H1 (cell line): ENCODE measurements around the gene PEX19. TPM values are rescaled to one million over a fixed set of nuclear protein-coding genes. Genes with fewer than 3 reads are reported as not detected.

Experiments used
- CTCF ChIA-PET: fragments of 300-600 bp; sonication (Branson Sonifier 250); formaldehyde crosslinking; loops from one replicate; lab custom pipeline; 2021; ENCODE audit not compliant: partially characterized antibody; lab: Charles Lee
- POLR2A ChIA-PET: fragments of 300-600 bp; sonication (Branson Sonifier 250); formaldehyde crosslinking; loops from one replicate; lab custom pipeline; 2021; ENCODE audit warnings: inconsistent platforms; ENCODE audit not compliant: partially characterized antibody; lab: Charles Lee
- DNase-seq, 2 experiments: peaks; one replicate each; pipeline versions ENCODE4 v3.0.0 to v3.0.0-alpha.2; 2010 to 2022; ENCODE audit warnings: low spot score in 2 of 2, low read depth in 1 of 2, mixed read lengths in 1 of 2
- FAIRE-seq: peaks from 2 replicates; lab custom pipeline; 2011; peaks lifted over from hg19 to GRCh38; lab: Jason Lieb, UNC
- H2AFZ ChIP-seq: 2 replicates; pipeline ENCODE4 v1.8.1; 2012; ENCODE audit warnings: low read length, inconsistent platforms
- H2AK5ac ChIP-seq: 2 replicates; pipeline ENCODE4 v1.6.1; 2013; ENCODE audit warnings: low read depth, low read length
- H2BK120ac ChIP-seq: replicated peaks from 2 replicates; pipeline ENCODE3; 2013; ENCODE audit warnings: low read depth, low read length, inconsistent platforms
- H2BK12ac ChIP-seq: 2 replicates; pipeline ENCODE4 v1.6.1; 2013; ENCODE audit warnings: low read depth, low read length
- H2BK15ac ChIP-seq: 2 replicates; pipeline ENCODE4 v1.6.1; 2013; ENCODE audit warnings: low read length
- H2BK20ac ChIP-seq: 2 replicates; pipeline ENCODE4 v1.6.1; 2013; ENCODE audit warnings: low read length
- H2BK5ac ChIP-seq: 2 replicates; pipeline ENCODE4 v1.6.1; 2013; ENCODE audit warnings: low read depth, low read length
- H3K14ac ChIP-seq: 2 replicates; pipeline ENCODE4 v1.6.1; 2013; ENCODE audit warnings: inconsistent platforms; ENCODE audit not compliant: insufficient read length
- H3K18ac ChIP-seq: 2 replicates; pipeline ENCODE4 v1.6.1; 2013; ENCODE audit warnings: low read length; ENCODE audit errors: extremely low read depth
- H3K23ac ChIP-seq: 2 replicates; pipeline ENCODE4 v1.6.1; 2013; ENCODE audit warnings: inconsistent platforms; ENCODE audit not compliant: insufficient read length
- H3K23me2 ChIP-seq: 2 replicates; pipeline ENCODE4 v1.6.1; 2013; ENCODE audit warnings: low read depth, low read length
- H3K27ac ChIP-seq: 2 replicates; pipeline ENCODE4 v1.6.1; 2011; ENCODE audit warnings: low read depth, low read length, inconsistent platforms
- H3K27me3 ChIP-seq, 4 experiments: replicated peaks in 1 of 4; 1 replicate in 1 of 4; 2 replicates in 3 of 4; pipeline versions ENCODE4 v1.6.1 to v1.8.1; 2011 to 2013; ENCODE audit warnings: low read length in 3 of 4, mild to moderate bottlenecking in 3 of 4, inconsistent platforms in 2 of 4, mixed read lengths in 2 of 4, moderate library complexity in 1 of 4; ENCODE audit not compliant: control insufficient read depth in 3 of 4, insufficient read depth in 3 of 4; ENCODE audit errors: extremely low read depth in 1 of 4
- H3K36me3 ChIP-seq, 4 experiments: 2 replicates each; pipeline versions ENCODE4 v1.6.1 to v1.8.1; 2011 to 2013; ENCODE audit warnings: mild to moderate bottlenecking in 4 of 4, low read length in 3 of 4, moderate library complexity in 2 of 4, control low read depth in 1 of 4, inconsistent platforms in 1 of 4; ENCODE audit not compliant: insufficient read depth in 4 of 4, control insufficient read depth in 2 of 4
- H3K4ac ChIP-seq: replicated peaks from 2 replicates; pipeline ENCODE3; 2013; ENCODE audit warnings: low read length, low read depth, mixed read lengths, inconsistent platforms; ENCODE audit not compliant: insufficient read length
- H3K4me1 ChIP-seq, 4 experiments: replicated peaks in 1 of 4; 1 replicate in 1 of 4; 2 replicates in 3 of 4; pipeline versions ENCODE4 v1.6.1 to v1.8.1; 2011 to 2013; ENCODE audit warnings: low read length in 3 of 4, inconsistent platforms in 2 of 4, mixed read lengths in 1 of 4; ENCODE audit not compliant: insufficient read depth in 4 of 4, control insufficient read depth in 3 of 4
- H3K4me2 ChIP-seq, 2 experiments: 2 replicates each; pipeline versions ENCODE4 v1.6.1 to v1.8.1; 2011 to 2013; ENCODE audit warnings: low read depth in 2 of 2, low read length in 2 of 2, control low read depth in 1 of 2, inconsistent platforms in 1 of 2, mild to moderate bottlenecking in 1 of 2; ENCODE audit not compliant: insufficient read depth in 1 of 2
- H3K4me3 ChIP-seq, 4 experiments: fragments of 200-600, 300-600 bp in 1 of 4; sonication (generic), shearing (Covaris generic), sonication (Bioruptor Twin) in 1 of 4; 2 replicates each; pipeline versions ENCODE4 v1.5.1 to v1.8.1; 2011 to 2016; ENCODE audit warnings: low read length in 4 of 4, low read depth in 3 of 4, control low read depth in 2 of 4, inconsistent platforms in 2 of 4, mild to moderate bottlenecking in 2 of 4, mixed read lengths in 1 of 4, moderate library complexity in 1 of 4; ENCODE audit not compliant: insufficient read depth in 2 of 4; ENCODE audit errors: extremely low read depth in 1 of 4
- H3K56ac ChIP-seq: replicated peaks from 2 replicates; pipeline ENCODE3; 2013; ENCODE audit warnings: low read depth, mild to moderate bottlenecking, mixed read lengths, low read length, inconsistent platforms; ENCODE audit not compliant: insufficient read length
- H3K79me1 ChIP-seq: 2 replicates; pipeline ENCODE4 v1.6.1; 2013; ENCODE audit warnings: low read depth, low read length, control low read depth
- H3K79me2 ChIP-seq, 2 experiments: 2 replicates each; pipeline versions ENCODE4 v1.6.1 to v1.8.1; 2012 to 2013; ENCODE audit warnings: low read length in 2 of 2, mild to moderate bottlenecking in 2 of 2, inconsistent platforms in 1 of 2; ENCODE audit not compliant: insufficient read depth in 2 of 2, control insufficient read depth in 1 of 2
- H3K9ac ChIP-seq, 4 experiments: replicated peaks in 1 of 4; 1 replicate in 1 of 4; 2 replicates in 3 of 4; pipeline versions ENCODE4 v1.6.1 to v1.8.1; 2011 to 2013; ENCODE audit warnings: low read depth in 3 of 4, low read length in 3 of 4, control low read depth in 2 of 4, mild to moderate bottlenecking in 2 of 4, moderate library complexity in 2 of 4, inconsistent platforms in 1 of 4; ENCODE audit errors: extremely low read depth in 1 of 4
- H3K9me3 ChIP-seq, 2 experiments: 2 replicates each; pipeline versions ENCODE4 v1.6.1 to v1.8.1; 2012 to 2013; ENCODE audit warnings: mild to moderate bottlenecking in 2 of 2, moderate library complexity in 2 of 2, control low read depth in 1 of 2, inconsistent platforms in 1 of 2, low read depth in 1 of 2, low read length in 1 of 2, mixed read lengths in 1 of 2; ENCODE audit not compliant: insufficient read depth in 2 of 2
- H4K20me1 ChIP-seq, 2 experiments: replicated peaks in 1 of 2; 2 replicates each; pipeline versions ENCODE3 to v1.8.1; 2011 to 2013; ENCODE audit warnings: inconsistent platforms in 2 of 2, low read length in 2 of 2, mild to moderate bottlenecking in 1 of 2; ENCODE audit not compliant: insufficient read depth in 2 of 2, control insufficient read depth in 1 of 2
- H4K5ac ChIP-seq: 2 replicates; pipeline ENCODE4 v1.6.1; 2013; ENCODE audit warnings: low read length, low read depth, mixed read lengths, inconsistent platforms; ENCODE audit not compliant: insufficient read length
- H4K8ac ChIP-seq: 2 replicates; pipeline ENCODE4 v1.8.0; 2013; ENCODE audit warnings: mild to moderate bottlenecking, moderate library complexity, low read length, inconsistent platforms; ENCODE audit not compliant: insufficient read depth; ENCODE audit errors: extremely low read depth
- H4K91ac ChIP-seq: replicated peaks from 2 replicates; pipeline ENCODE3; 2013; ENCODE audit warnings: low read length, mixed read lengths, inconsistent platforms; ENCODE audit not compliant: insufficient read length
- CTCF ChIP-seq, 3 experiments: IDR thresholded peaks; 1 replicate in 2 of 3; 2 replicates in 1 of 3; pipeline versions ENCODE4 v1.5.1 to v1.6.1; 2011; ENCODE audit warnings: low read length in 3 of 3, mild to moderate bottlenecking in 3 of 3, inconsistent platforms in 2 of 3, low read depth in 1 of 3, moderate library complexity in 1 of 3; ENCODE audit not compliant: insufficient read depth in 1 of 3; ENCODE audit errors: control extremely low read depth in 1 of 3
- POU5F1 ChIP-seq: IDR thresholded peaks from 2 replicates; pipeline ENCODE4 v1.6.1; 2011; ENCODE audit warnings: low read depth, mild to moderate bottlenecking, low read length, moderate library complexity
- RAD21 ChIP-seq, 2 experiments: IDR thresholded peaks in 1 of 2; conservative IDR thresholded peaks in 1 of 2; 2 replicates each; pipeline ENCODE4 v1.6.1; 2011; ENCODE audit warnings: low read depth in 2 of 2, low read length in 2 of 2, improper control_type of control experiment in 1 of 2, inconsistent platforms in 1 of 2, mild to moderate bottlenecking in 1 of 2, moderate library complexity in 1 of 2
- WGBS, 2 experiments: shearing (Covaris generic) in 1 of 2; methylation state at CpG; one replicate each; pipeline versions ENCODE4 v1.1.6 to v1.1.7; 2013 to 2015; ENCODE audit warnings: low lambda C conversion rate in 2 of 2, mixed read lengths in 2 of 2, inconsistent platforms in 1 of 2, low coverage in 1 of 2, missing lambda C conversion rate in 1 of 2; ENCODE audit not compliant: insufficient replicate concordance in 2 of 2, insufficient coverage in 1 of 2, insufficient read length in 1 of 2; ENCODE audit errors: extremely low coverage in 1 of 2, missing lambda C conversion rate in 1 of 2; 5-methylcytosine and 5-hydroxymethylcytosine counted together
- polyA plus RNA-seq, 7 experiments: library from polyadenylated mRNA; depleted of rRNA in 3 of 7; stranded (reverse) in 5 of 7; unstranded in 2 of 7; fragments of >200 nt in 5 of 7; fragments of 200-250 nt in 2 of 7; gene quantifications; 1 replicate in 5 of 7; 2 replicates in 1 of 7; 4 replicates in 1 of 7; pipeline versions ENCODE4 v1.2.1 to v1.2.3, GENCODE V29; 2011 to 2013; ENCODE audit warnings: missing spikeins in 2 of 7, mixed read lengths in 2 of 7
- total RNA-seq: library from RNA; stranded (reverse); fragmentation: NEBNext Ultra II Directional; extraction: Animal tissue kit (Norgen Biotek cat#: 25700); gene quantifications from 2 replicates; pipeline ENCODE4 v1.2.1, GENCODE V29; 2021

PEX19 gene
- total and polyA plus RNA-seq, 2 of the 8 experiments (the other 6 are each of a cell fraction or from before 2014, with no cell fraction given): 50.4 to 80.2 TPM

- H3K23ac ChIP-seq: no peak overlapping the region
- no peak overlapping the region for H2AFZ ChIP-seq
- no peak overlapping the region for H2BK15ac ChIP-seq
- H3K18ac ChIP-seq: no peak overlapping the region
- H2BK12ac ChIP-seq: no peak overlapping the region
- H3K36me3 ChIP-seq: peaks cover 27 to 74% (median 63%) of the 10 kb centered on the region in 4 experiments
- H3K9ac ChIP-seq: no peak overlapping the region
- no peaks in the 10 kb centered on the region for H3K4me1 ChIP-seq
- H3K79me2 ChIP-seq: no peaks in the 10 kb centered on the region
- no peaks in the 10 kb centered on the region for H3K9me3 ChIP-seq
- H2BK20ac ChIP-seq: no peak overlapping the region
- peaks cover 0 to 2% of the 10 kb centered on the region in 2 experiments for H4K20me1 ChIP-seq
- peak; percentile 88 for FAIRE-seq
- POLR2A ChIA-PET: interaction anchor here (0.5 to 2.3 kb wide), 14 partner anchors 10 to 171 kb away, joined by 3 to 10 read pairs (median 4); partner anchors contain the start of gene DCAF8
- CTCF ChIA-PET: interaction anchor here (0.8 to 7.2 kb wide), 83 partner anchors 10 to 514 kb away, joined by 3 to 83 read pairs (median 5); partner anchors contain the start of genes CASQ1, DCAF8, KCNJ9 and NHLH1
- DNase-seq: peak in 1 of 2 experiments; percentile 62
- H4K91ac ChIP-seq: no peak overlapping the region
- H2BK120ac ChIP-seq: no peak overlapping the region
- H3K4ac ChIP-seq: no peak overlapping the region
- WGBS, 2 experiments: 87% methylated on average over 11 of the region's 11 CpGs; no CpG with 5 or more reads in 1 of the 2 experiments
- no peak overlapping the region for H3K4me2 ChIP-seq
- no peak overlapping the region for H3K27ac ChIP-seq
- H3K27me3 ChIP-seq: no peaks in the 10 kb centered on the region
- H4K5ac ChIP-seq: no peak overlapping the region
- H3K79me1 ChIP-seq: no peaks in the 10 kb centered on the region
- H3K14ac ChIP-seq: no peak overlapping the region
- H3K56ac ChIP-seq: no peak overlapping the region
- H2BK5ac ChIP-seq: no peak overlapping the region
- H2AK5ac ChIP-seq: no peak overlapping the region
- H4K8ac ChIP-seq: no peak overlapping the region
- TF ChIP-seq RAD21 (IDR thresholded peaks at IDR 0.05 in 1 of 2, conservative IDR thresholded peaks at IDR 0.05 in 1 of 2; ENCODE audit: low read depth in 2 of 2, low read length in 2 of 2): peak; percentile 58 to 59
- TF ChIP-seq POU5F1: no peak
- peak; percentile 69 to 94 (median 71) for TF ChIP-seq CTCF (IDR thresholded peaks at IDR 0.05; ENCODE audit: control extremely low read depth in 1 of 3, insufficient read depth in 1 of 3, low read depth in 1 of 3, low read length in 3 of 3)
- H3K4me3 ChIP-seq: no peak overlapping the region
- H3K23me2 ChIP-seq: no peaks in the 10 kb centered on the region
Measured at GRCh38 chr1:160291248-160292220, 6.6 kb upstream of the PEX19 start.
